GM12878 (cell line): ENCODE measurements around the gene WWP2. TPM values are rescaled to one million over a fixed set of nuclear protein-coding genes. Genes with fewer than 3 reads are reported as not detected.

Experiments used
- ATAC-seq: fragments of 200-7000 bp; cut with Tn5 transposase; 3 replicates; pipeline ENCODE4 v1.9.1; 2020; ENCODE audit warnings: mild to moderate bottlenecking, moderate library complexity
- BruUV-seq: library from RNA; stranded (reverse); fragments of 400-500 nt; replicated peaks from 2 replicates; lab custom pipeline; 2021; lab: Mats Ljungman, UMichigan
- CTCF ChIA-PET: fragments of 300-600 bp; sonication (Branson Sonifier 250); formaldehyde crosslinking; extraction: SDS; loops from one replicate; lab custom pipeline; 2021; ENCODE audit warnings: inconsistent platforms; lab: Yijun Ruan, JAX
- POLR2A ChIA-PET: fragments of 350-600 bp; formaldehyde crosslinking; extraction: SDS; loops from one replicate; lab custom pipeline; 2021; ENCODE audit warnings: inconsistent platforms; lab: Charles Lee
- RAD21 ChIA-PET: fragments of 300-600 bp; sonication (Branson Sonifier 250); formaldehyde crosslinking; loops from one replicate; lab custom pipeline; 2023; ENCODE audit warnings: antibody characterized with exemption; ENCODE audit not compliant: unreplicated experiment; lab: Charles Lee
- SMC1A ChIA-PET: fragments of 300-600 bp; sonication (Branson Sonifier 250); formaldehyde crosslinking; loops from one replicate; lab custom pipeline; 2023; ENCODE audit not compliant: unreplicated experiment, uncharacterized antibody; lab: Charles Lee
- DNase-seq: peaks from one replicate; pipeline ENCODE4 v3.0.0-alpha.2; 2011; ENCODE audit warnings: low read depth, low spot score
- FAIRE-seq: peaks from 3 replicates; lab custom pipeline; 2011; peaks lifted over from hg19 to GRCh38; lab: Jason Lieb, UNC
- H2AFZ ChIP-seq: 2 replicates; pipeline ENCODE4 v1.6.0; 2011; ENCODE audit warnings: low read depth, low read length, control low read depth; ENCODE audit not compliant: control insufficient read depth
- H3K27ac ChIP-seq: 2 replicates; pipeline ENCODE4 v1.5.1; 2011; ENCODE audit warnings: control low read depth; ENCODE audit not compliant: control insufficient read depth, insufficient read depth
- H3K27me3 ChIP-seq, 2 experiments: replicated peaks in 1 of 2; 2 replicates each; pipeline versions ENCODE4 v1.6.0 to v1.6.1; 2011; ENCODE audit warnings: low read length in 1 of 2; ENCODE audit not compliant: control insufficient read depth in 2 of 2, insufficient read depth in 2 of 2
- H3K36me3 ChIP-seq, 2 experiments: 2 replicates each; pipeline ENCODE4 v1.5.1; 2011; ENCODE audit warnings: low read length in 1 of 2; ENCODE audit not compliant: control insufficient read depth in 2 of 2, insufficient read depth in 2 of 2
- H3K4me1 ChIP-seq: 2 replicates; pipeline ENCODE4 v1.6.1; 2011; ENCODE audit warnings: mild to moderate bottlenecking, low read length, moderate library complexity, mixed read lengths; ENCODE audit not compliant: control insufficient read depth, insufficient read depth
- H3K4me2 ChIP-seq: 2 replicates; pipeline ENCODE4 v1.6.0; 2011; ENCODE audit warnings: control low read depth; ENCODE audit not compliant: control insufficient read depth, insufficient read depth
- H3K4me3 ChIP-seq: fragments of 200-600 bp; sonication (generic); 2 replicates; pipeline ENCODE4 v1.5.1; 2016
- H3K79me2 ChIP-seq: 2 replicates; pipeline ENCODE4 v1.6.0; 2011; ENCODE audit warnings: low read length; ENCODE audit not compliant: control insufficient read depth, insufficient read depth
- H3K9ac ChIP-seq: 2 replicates; pipeline ENCODE4 v1.8.0; 2011; ENCODE audit warnings: low read length, control low read depth, mixed read lengths; ENCODE audit not compliant: control insufficient read depth, insufficient read depth
- H3K9me3 ChIP-seq: replicated peaks from 3 replicates; pipeline ENCODE4 v1.5.1; 2011; ENCODE audit warnings: mild to moderate bottlenecking, low read length; ENCODE audit not compliant: control insufficient read depth, insufficient read depth
- H4K20me1 ChIP-seq: 2 replicates; pipeline ENCODE4 v1.6.0; 2011; ENCODE audit not compliant: control insufficient read depth, insufficient read depth
- HDAC6 ChIP-seq: fragments of 200-600 bp; sonication (generic); IDR thresholded peaks from one replicate; pipeline ENCODE4 v1.8.0; 2017; ENCODE audit warnings: antibody characterized with exemption; ENCODE audit not compliant: unreplicated experiment
- IKZF2 ChIP-seq, 2 experiments: fragments of 450-650 bp; IDR thresholded peaks; 2 replicates each; pipeline ENCODE4 v1.6.1; 2017; ENCODE audit warnings: mild to moderate bottlenecking in 2 of 2, moderate library complexity in 2 of 2
- KDM1A ChIP-seq: fragments of 200-600 bp; sonication (generic); IDR thresholded peaks from 2 replicates; pipeline ENCODE4 v1.6.1; 2016; ENCODE audit warnings: borderline replicate concordance
- MLLT1 ChIP-seq: fragments of 450-650 bp; IDR thresholded peaks from 2 replicates; pipeline ENCODE4 v1.6.1; 2016; ENCODE audit warnings: mild to moderate bottlenecking
- RELB ChIP-seq: fragments of 450-650 bp; IDR thresholded peaks from 2 replicates; pipeline ENCODE4 v1.6.1; 2017; ENCODE audit warnings: low read depth, mild to moderate bottlenecking, moderate library complexity
- SREBF1 ChIP-seq: IDR thresholded peaks from 2 replicates; pipeline ENCODE4 v1.6.1; 2012; ENCODE audit warnings: mild to moderate bottlenecking, low read length
- ZBTB4 ChIP-seq: fragments of 450-650 bp; formaldehyde crosslinking; IDR thresholded peaks from 2 replicates; pipeline ENCODE4 v1.4.0; 2022; ENCODE audit warnings: mild to moderate bottlenecking, moderate library complexity
- WGBS: methylation state at CpG from one replicate; pipeline ENCODE4 v1.1.6; 2016; ENCODE audit warnings: low lambda C conversion rate; ENCODE audit not compliant: insufficient replicate concordance, insufficient coverage; ENCODE audit errors: missing lambda C conversion rate; 5-methylcytosine and 5-hydroxymethylcytosine counted together
- in situ Hi-C: fragments of 300-500 bp; cut with MboI; formaldehyde crosslinking; loops from 9 replicates; pipeline ENCODE4 v1.14.3; 2018; ENCODE audit warnings: mixed read lengths
- intact Hi-C: fragments of 100-400 bp; cut with micrococcal nuclease; formaldehyde crosslinking; loops from one replicate; pipeline ENCODE4 v1.14.2; 2022; ENCODE audit not compliant: unreplicated experiment
- polyA plus RNA-seq, 11 experiments: library from polyadenylated mRNA; depleted of rRNA in 4 of 11; unstranded in 6 of 11; stranded (reverse) in 5 of 11; fragments of >200 nt; fragmentation: Nextera tagmentation in 4 of 11; fragmentation: Illumina TruSeq in 1 of 11; extraction: Ambion mirVana in 4 of 11; extraction: Trizol in 1 of 11; gene quantifications; 1 replicate in 1 of 11; 2 replicates in 10 of 11; pipeline versions ENCODE4 v1.2.1 to v1.2.3, GENCODE V29; 2011 to 2016; ENCODE audit warnings: inconsistent platforms in 2 of 11, missing spikeins in 2 of 11, low read depth in 1 of 11
- total RNA-seq, 4 experiments: library from RNA; depleted of rRNA in 3 of 4; stranded (reverse); fragments of >200 nt in 3 of 4; fragmentation: Illumina TruSeq in 1 of 4; extraction: Trizol in 1 of 4; gene quantifications; 2 replicates each; pipeline versions ENCODE4 v1.2.1 to v1.2.3, GENCODE V29; 2013 to 2021
- TF ChIP-seq, protein P1 (sequence below): IDR thresholded peaks from 2 replicates; pipeline ENCODE4 v1.6.1; 2011; ENCODE audit warnings: mild to moderate bottlenecking, low read depth, low read length, moderate library complexity; ENCODE audit not compliant: insufficient replicate concordance
- TF ChIP-seq, protein P2 (sequence below): fragments of 150-350 bp; IDR thresholded peaks from 2 replicates; pipeline ENCODE4 v1.6.1; 2014; ENCODE audit warnings: mild to moderate bottlenecking, low read depth, low read length
- TF ChIP-seq, protein P3 (sequence below): fragments of 450-650 bp; IDR thresholded peaks from 2 replicates; pipeline ENCODE4 v1.6.1; 2016; ENCODE audit warnings: mild to moderate bottlenecking
- TF ChIP-seq, protein P4 (sequence below): IDR thresholded peaks from 2 replicates; pipeline ENCODE4 v1.6.1; 2012; ENCODE audit warnings: low read depth, low read length, improper control_type of control experiment

Gene WWP2
- total and polyA plus RNA-seq, 10 of the 15 experiments (the other 5 are each of a cell fraction or from before 2014, with no cell fraction given) = 2.8 to 47.0 (median 23.8) TPM

- Histone ChIP-seq H3K4me1 (no peaks in the 10 kb centered on the region), H3K79me2 (no peaks in the 10 kb centered on the region), H3K9me3 (no peaks in the 10 kb centered on the region), H3K36me3 (peaks cover 2 to 11% of the 10 kb centered on the region in 2 experiments; a peak in 2 of 4 replicates), H3K4me2 (no peak overlapping the region), H2AFZ (no peak overlapping the region), H4K20me1 (no peaks in the 10 kb centered on the region; the same call in 1 of the 2 replicates), H3K9ac (no peak overlapping the region), H3K27me3 (no peaks in the 10 kb centered on the region), H3K4me3 (no peak overlapping the region), H3K27ac (no peak overlapping the region)
- in situ Hi-C loops = loop anchor here (5.0 kb wide), 1 partner anchor 142 kb away; no protein-coding TSS in a partner anchor
- ChIA-PET POLR2A (interaction anchor here (0.6 kb wide), 1 partner anchor 523 kb away, joined by 7 read pairs; no protein-coding TSS in a partner anchor), CTCF (interaction anchor here (0.5 to 4.8 kb wide), 8 partner anchors 10 to 533 kb away, joined by 3 to 114 read pairs (median 12); no protein-coding TSS in a partner anchor), SMC1A (interaction anchor here (1.5 to 5.1 kb wide), 3 partner anchors 42 to 220 kb away, joined by 3 to 46 read pairs (median 6); no protein-coding TSS in a partner anchor), RAD21 (interaction anchor here (0.5 to 3.0 kb wide), 3 partner anchors 116 to 867 kb away, joined by 3 to 40 read pairs (median 4); no protein-coding TSS in a partner anchor)
- no TSS peak for BruUV-seq
- DNase-seq (no peak), FAIRE-seq (no peak), ATAC-seq (no peak)
- 85% methylated on average over 10 of the region's 10 CpGs for WGBS
- intact Hi-C loops = no loop called here
- TF ChIP-seq HDAC6 (no peak), KDM1A (no peak), MLLT1 (no peak), IKZF2 (IDR thresholded peaks at IDR 0.05) (no peak), ZBTB4 (CRISPR knock-in tag) (no peak), SREBF1 (no peak), RELB (no peak)
- TF ChIP-seq, protein P1, sequence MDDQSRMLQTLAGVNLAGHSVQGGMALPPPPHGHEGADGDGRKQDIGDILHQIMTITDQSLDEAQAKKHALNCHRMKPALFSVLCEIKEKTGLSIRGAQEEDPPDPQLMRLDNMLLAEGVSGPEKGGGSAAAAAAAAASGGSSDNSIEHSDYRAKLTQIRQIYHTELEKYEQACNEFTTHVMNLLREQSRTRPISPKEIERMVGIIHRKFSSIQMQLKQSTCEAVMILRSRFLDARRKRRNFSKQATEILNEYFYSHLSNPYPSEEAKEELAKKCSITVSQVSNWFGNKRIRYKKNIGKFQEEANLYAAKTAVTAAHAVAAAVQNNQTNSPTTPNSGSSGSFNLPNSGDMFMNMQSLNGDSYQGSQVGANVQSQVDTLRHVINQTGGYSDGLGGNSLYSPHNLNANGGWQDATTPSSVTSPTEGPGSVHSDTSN = no peak
- TF ChIP-seq, protein P2, sequence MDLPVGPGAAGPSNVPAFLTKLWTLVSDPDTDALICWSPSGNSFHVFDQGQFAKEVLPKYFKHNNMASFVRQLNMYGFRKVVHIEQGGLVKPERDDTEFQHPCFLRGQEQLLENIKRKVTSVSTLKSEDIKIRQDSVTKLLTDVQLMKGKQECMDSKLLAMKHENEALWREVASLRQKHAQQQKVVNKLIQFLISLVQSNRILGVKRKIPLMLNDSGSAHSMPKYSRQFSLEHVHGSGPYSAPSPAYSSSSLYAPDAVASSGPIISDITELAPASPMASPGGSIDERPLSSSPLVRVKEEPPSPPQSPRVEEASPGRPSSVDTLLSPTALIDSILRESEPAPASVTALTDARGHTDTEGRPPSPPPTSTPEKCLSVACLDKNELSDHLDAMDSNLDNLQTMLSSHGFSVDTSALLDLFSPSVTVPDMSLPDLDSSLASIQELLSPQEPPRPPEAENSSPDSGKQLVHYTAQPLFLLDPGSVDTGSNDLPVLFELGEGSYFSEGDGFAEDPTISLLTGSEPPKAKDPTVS = no peak
- TF ChIP-seq, protein P3, sequence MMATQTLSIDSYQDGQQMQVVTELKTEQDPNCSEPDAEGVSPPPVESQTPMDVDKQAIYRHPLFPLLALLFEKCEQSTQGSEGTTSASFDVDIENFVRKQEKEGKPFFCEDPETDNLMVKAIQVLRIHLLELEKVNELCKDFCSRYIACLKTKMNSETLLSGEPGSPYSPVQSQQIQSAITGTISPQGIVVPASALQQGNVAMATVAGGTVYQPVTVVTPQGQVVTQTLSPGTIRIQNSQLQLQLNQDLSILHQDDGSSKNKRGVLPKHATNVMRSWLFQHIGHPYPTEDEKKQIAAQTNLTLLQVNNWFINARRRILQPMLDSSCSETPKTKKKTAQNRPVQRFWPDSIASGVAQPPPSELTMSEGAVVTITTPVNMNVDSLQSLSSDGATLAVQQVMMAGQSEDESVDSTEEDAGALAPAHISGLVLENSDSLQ = no peak
- TF ChIP-seq, protein P4, sequence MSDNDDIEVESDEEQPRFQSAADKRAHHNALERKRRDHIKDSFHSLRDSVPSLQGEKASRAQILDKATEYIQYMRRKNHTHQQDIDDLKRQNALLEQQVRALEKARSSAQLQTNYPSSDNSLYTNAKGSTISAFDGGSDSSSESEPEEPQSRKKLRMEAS = no peak
Measured at GRCh38 chr16:69928856-69929400, 166.8 kb downstream of the WWP2 start.
